ENCODE results near the gene JPH2. TPM values are rescaled to one million over a fixed set of nuclear protein-coding genes. Genes with fewer than 3 reads are reported as not detected.
A peak's percentile ranks its signal among the peaks of the same experiment; 100 is the strongest.

Gene JPH2
- total and polyA plus RNA-seq, 4 donors: 0.09 to 1.3 (median 0.17) TPM; not detected in 1

GRCh38 chr20:44071526-44072111, 115.4 kb downstream of the JPH2 start:
- Histone ChIP-seq H3K4me3 (ENCODE audit: low read depth in 1 of 3, low read length in 3 of 3) (no peak overlapping the region), H3K27ac (ENCODE audit: low read depth in 1 of 2, low read length in 2 of 2) (no peak overlapping the region), H3K36me3 (ENCODE audit: control insufficient read depth in 4 of 4, insufficient read depth in 3 of 4, low read depth in 1 of 4, low read length in 3 of 4) (no peaks in the 10 kb centered on the region), H3K9me3 (ENCODE audit: control insufficient read depth in 4 of 4, low read length in 3 of 4) (no peaks in the 10 kb centered on the region), H3K4me1 (ENCODE audit: control insufficient read depth in 4 of 4, insufficient read depth in 4 of 4, low read length in 3 of 4) (no peaks in the 10 kb centered on the region), H3K27me3 (ENCODE audit: control insufficient read depth in 4 of 4, insufficient read depth in 4 of 4, low read length in 3 of 4) (no peaks in the 10 kb centered on the region), H3K9ac (ENCODE audit: low read depth in 1 of 2, low read length in 2 of 2) (no peak overlapping the region)
- TF ChIP-seq RXRA (IDR thresholded peaks at IDR 0.05) (no peak), HNF4A (conservative IDR thresholded peaks at IDR 0.05) (no peak), JUND (IDR thresholded peaks at IDR 0.05) (no peak)
- DNase-seq (ENCODE audit: low spot score): peak; percentile 17
- 82% methylated on average over 11 of the region's 11 CpGs for WGBS

- H3K4me1 ChIP-seq (ENCODE audit: control insufficient read depth in 4 of 4, insufficient read depth in 4 of 4, low read length in 3 of 4): no peaks in the 10 kb centered on the region
- H3K36me3 ChIP-seq (ENCODE audit: control insufficient read depth in 4 of 4, insufficient read depth in 3 of 4, low read depth in 1 of 4, low read length in 3 of 4): no peaks in the 10 kb centered on the region
- no peaks in the 10 kb centered on the region for H3K27me3 ChIP-seq (ENCODE audit: control insufficient read depth in 4 of 4, insufficient read depth in 4 of 4, low read length in 3 of 4)
- peak; percentile 24 for DNase-seq (ENCODE audit: low spot score)
- no peak overlapping the region for H3K9ac ChIP-seq (ENCODE audit: low read depth in 1 of 2, low read length in 2 of 2)
- TF ChIP-seq TAF1 (conservative IDR thresholded peaks at IDR 0.05) (no peak), ATF3 (IDR thresholded peaks at IDR 0.05) (no peak), MAX (IDR thresholded peaks at IDR 0.05) (no peak), HNF4G (IDR thresholded peaks at IDR 0.05) (no peak), SP1 (IDR thresholded peaks at IDR 0.05) (no peak), ZBTB33 (IDR thresholded peaks at IDR 0.05) (no peak), RXRA (IDR thresholded peaks at IDR 0.05) (no peak)
- no peak overlapping the region for H3K4me3 ChIP-seq (ENCODE audit: low read depth in 1 of 3, low read length in 3 of 3)
- WGBS: 85% methylated on average over 10 of the region's 10 CpGs
- H3K9me3 ChIP-seq (ENCODE audit: control insufficient read depth in 4 of 4, low read length in 3 of 4): no peaks in the 10 kb centered on the region
- H3K27ac ChIP-seq (ENCODE audit: low read depth in 1 of 2, low read length in 2 of 2): no peak overlapping the region
Observed at GRCh38 chr20:44071057-44071456, 115.9 kb downstream of the JPH2 start.

DNA sequence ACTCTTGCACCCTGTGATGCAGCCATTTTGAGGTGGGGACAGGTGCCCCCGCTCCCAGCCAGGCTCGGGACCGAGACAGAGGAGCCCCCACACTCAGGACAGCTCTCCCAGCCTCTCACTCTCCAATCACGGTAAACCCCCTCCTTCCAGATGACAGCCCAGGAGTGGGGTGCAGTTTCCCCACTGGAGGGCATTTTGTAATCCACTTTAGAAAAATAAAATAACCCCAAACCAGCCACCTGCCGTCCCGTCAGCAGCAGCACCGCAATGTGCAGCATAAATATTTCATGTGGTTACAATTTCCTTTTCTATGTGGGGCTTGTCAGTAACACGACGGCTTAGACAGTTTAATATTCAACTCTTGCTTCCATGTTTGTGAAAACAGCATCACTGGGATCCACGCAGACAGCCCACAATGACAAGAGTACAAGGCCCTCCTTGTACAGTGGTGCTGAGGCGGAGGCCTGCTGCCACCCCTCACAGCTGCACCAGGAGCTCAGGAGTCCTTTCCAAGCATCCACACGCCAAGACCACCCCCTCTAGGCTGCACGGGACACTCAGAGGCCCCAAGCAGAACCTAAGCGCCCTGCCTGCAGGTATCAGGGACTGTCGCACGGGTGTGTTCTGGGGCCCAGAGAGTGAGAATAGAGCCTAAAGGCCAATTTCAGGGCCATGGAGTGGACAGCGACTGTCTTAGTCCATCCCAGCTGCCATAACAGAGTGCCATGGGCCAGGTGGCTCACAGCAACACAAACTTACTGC, 116.7 kb downstream of the JPH2 start:
- Histone ChIP-seq H3K9me3 (ENCODE audit: control insufficient read depth in 4 of 4, low read length in 3 of 4) (no peaks in the 10 kb centered on the region), H3K4me1 (ENCODE audit: control insufficient read depth in 4 of 4, insufficient read depth in 4 of 4, low read length in 3 of 4) (no peaks in the 10 kb centered on the region), H3K9ac (ENCODE audit: low read depth in 1 of 2, low read length in 2 of 2) (no peak overlapping the region), H3K27ac (ENCODE audit: low read depth in 1 of 2, low read length in 2 of 2) (no peak overlapping the region), H3K36me3 (ENCODE audit: control insufficient read depth in 4 of 4, insufficient read depth in 3 of 4, low read depth in 1 of 4, low read length in 3 of 4) (no peaks in the 10 kb centered on the region), H3K4me3 (ENCODE audit: low read depth in 1 of 3, low read length in 3 of 3) (no peak overlapping the region), H3K27me3 (ENCODE audit: control insufficient read depth in 4 of 4, insufficient read depth in 4 of 4, low read length in 3 of 4) (no peaks in the 10 kb centered on the region)
- WGBS: 72% methylated on average over 17 of the region's 17 CpGs
- TF ChIP-seq, protein P1, sequence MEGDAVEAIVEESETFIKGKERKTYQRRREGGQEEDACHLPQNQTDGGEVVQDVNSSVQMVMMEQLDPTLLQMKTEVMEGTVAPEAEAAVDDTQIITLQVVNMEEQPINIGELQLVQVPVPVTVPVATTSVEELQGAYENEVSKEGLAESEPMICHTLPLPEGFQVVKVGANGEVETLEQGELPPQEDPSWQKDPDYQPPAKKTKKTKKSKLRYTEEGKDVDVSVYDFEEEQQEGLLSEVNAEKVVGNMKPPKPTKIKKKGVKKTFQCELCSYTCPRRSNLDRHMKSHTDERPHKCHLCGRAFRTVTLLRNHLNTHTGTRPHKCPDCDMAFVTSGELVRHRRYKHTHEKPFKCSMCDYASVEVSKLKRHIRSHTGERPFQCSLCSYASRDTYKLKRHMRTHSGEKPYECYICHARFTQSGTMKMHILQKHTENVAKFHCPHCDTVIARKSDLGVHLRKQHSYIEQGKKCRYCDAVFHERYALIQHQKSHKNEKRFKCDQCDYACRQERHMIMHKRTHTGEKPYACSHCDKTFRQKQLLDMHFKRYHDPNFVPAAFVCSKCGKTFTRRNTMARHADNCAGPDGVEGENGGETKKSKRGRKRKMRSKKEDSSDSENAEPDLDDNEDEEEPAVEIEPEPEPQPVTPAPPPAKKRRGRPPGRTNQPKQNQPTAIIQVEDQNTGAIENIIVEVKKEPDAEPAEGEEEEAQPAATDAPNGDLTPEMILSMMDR (IDR thresholded peaks at IDR 0.05; ENCODE audit: low read depth, low read length, missing input control): no peak
- TF ChIP-seq RAD21 (IDR thresholded peaks at IDR 0.05) (no peak), FOXA1 (IDR thresholded peaks at IDR 0.05) (no peak), TAF1 (conservative IDR thresholded peaks at IDR 0.05) (no peak), NR2F2 (IDR thresholded peaks at IDR 0.05) (no peak), JUND (IDR thresholded peaks at IDR 0.05) (no peak)
- peak; percentile 14 for DNase-seq (ENCODE audit: low spot score)
